ENCODE measurements around the gene NAP1L4.

NAP1L4 gene

GRCh38 chr11:3010004-3010403 is 17.9 kb upstream of the NAP1L4 start:
- DNase-seq, result no peak

- DNase-seq, result no peak
Measured at GRCh38 chr11:3009481-3009880, 17.4 kb upstream of the NAP1L4 start.

- no peak for DNase-seq
Measured at GRCh38 chr11:3008746-3009336, 16.7 kb upstream of the NAP1L4 start.

GRCh38 chr11:3007404-3008010 is 15.4 kb upstream of the NAP1L4 start:
- no peak for DNase-seq

GRCh38 chr11:3006505-3007260 is 14.6 kb upstream of the NAP1L4 start:
- DNase-seq, result no peak

GRCh38 chr11:3004481-3004880 is 12.4 kb upstream of the NAP1L4 start:
- DNase-seq, result no peak

GRCh38 chr11:3003396-3004231 is 11.5 kb upstream of the NAP1L4 start:
- no peak for DNase-seq

- DNase-seq, result no peak
Measured at GRCh38 chr11:3002871-3003270, 10.7 kb upstream of the NAP1L4 start.

GRCh38 chr11:3002351-3002861 is 10.3 kb upstream of the NAP1L4 start:
- no peak for DNase-seq

- DNase-seq, result no peak
Measured at GRCh38 chr11:3001496-3001895, 9.4 kb upstream of the NAP1L4 start.

- no peak for DNase-seq
Measured at GRCh38 chr11:3000032-3000961, 8.2 kb upstream of the NAP1L4 start.

GRCh38 chr11:2999464-2999998 is 7.4 kb upstream of the NAP1L4 start:
- DNase-seq, result no peak

GRCh38 chr11:2998073-2998850 is 6.1 kb upstream of the NAP1L4 start:
- DNase-seq, result no peak

GRCh38 chr11:2997406-2997805 is 5.3 kb upstream of the NAP1L4 start:
- no peak for DNase-seq

GRCh38 chr11:2996976-2997375 is 4.8 kb upstream of the NAP1L4 start:
- DNase-seq, result no peak

GRCh38 chr11:2995893-2996554 is 3.9 kb upstream of the NAP1L4 start:
- DNase-seq, result no peak

GRCh38 chr11:2995031-2995561 is 3.0 kb upstream of the NAP1L4 start:
- no peak for DNase-seq

- DNase-seq, result no peak
Measured at GRCh38 chr11:2994336-2994730, 2.2 kb upstream of the NAP1L4 start.

GRCh38 chr11:2992997-2993325 is 832 bp upstream of the NAP1L4 start:
- DNase-seq, result no peak
